K562 (cell line): ENCODE measurements around the gene DLX3. TPM values are rescaled to one million over a fixed set of nuclear protein-coding genes. Genes with fewer than 3 reads are reported as not detected.
A peak's percentile ranks its signal among the peaks of the same experiment; 100 is the strongest.

Experiments
- ATAC-seq: fragments of 200-7000 bp; cut with Tn5 transposase; 3 replicates; pipeline ENCODE4 v1.9.1; 2020; ENCODE audit warnings: moderate library complexity
- BruUV-seq: library from RNA; stranded (reverse); fragments of 400-500 nt; replicated peaks from 2 replicates; lab custom pipeline; 2021; lab: Mats Ljungman, UMichigan
- CTCF ChIA-PET: fragments of 300-600 bp; formaldehyde crosslinking; extraction: SDS; loops from one replicate; lab custom pipeline; 2021; ENCODE audit warnings: low intra/inter-chr PET ratio; lab: Yijun Ruan, JAX
- POLR2A ChIA-PET: fragments of 300-600, 350-650 bp; sonication (Branson Sonifier 250); formaldehyde crosslinking; extraction: SDS; loops from one replicate; lab custom pipeline; 2021; ENCODE audit warnings: antibody characterized with exemption, inconsistent platforms; lab: Yijun Ruan, JAX
- DNase-seq, 4 experiments: peaks; one replicate each; pipeline versions ENCODE4 v3.0.0 to v3.0.0-alpha.2; 2011 to 2018; ENCODE audit warnings: low spot score in 3 of 4, mixed read lengths in 3 of 4; ENCODE audit errors: extremely low read depth in 1 of 4
- FAIRE-seq: peaks from 2 replicates; lab custom pipeline; 2011; peaks lifted over from hg19 to GRCh38; lab: Jason Lieb, UNC
- H2AFZ ChIP-seq: 2 replicates; pipeline ENCODE4 v1.6.0; 2011; ENCODE audit warnings: low read depth, low read length, control low read depth, inconsistent platforms
- H3K27ac ChIP-seq: fragments of 200-600 bp; 3 replicates; pipeline ENCODE4 v1.8.0; 2011; ENCODE audit warnings: low read depth, mild to moderate bottlenecking, control low read depth, inconsistent platforms, low read length, moderate library complexity, mixed read lengths; ENCODE audit errors: extremely low read depth
- H3K27me3 ChIP-seq, 2 experiments: fragments of 300-600 bp in 1 of 2; 2 replicates in 1 of 2; 3 replicates in 1 of 2; pipeline versions ENCODE4 v1.6.0 to v1.8.0; 2011; ENCODE audit warnings: inconsistent platforms in 2 of 2, low read length in 2 of 2, mild to moderate bottlenecking in 1 of 2, mixed read lengths in 1 of 2, moderate library complexity in 1 of 2; ENCODE audit not compliant: control insufficient read depth in 2 of 2, insufficient read depth in 2 of 2
- H3K36me3 ChIP-seq: fragments of 300-600 bp; 3 replicates; pipeline ENCODE4 v1.8.0; 2011; ENCODE audit warnings: mild to moderate bottlenecking, low read length, inconsistent platforms; ENCODE audit not compliant: control insufficient read depth, insufficient read depth
- H3K4me1 ChIP-seq, 2 experiments: fragments of 200-600 bp in 1 of 2; replicated peaks in 1 of 2; 2 replicates in 1 of 2; 3 replicates in 1 of 2; pipeline versions ENCODE4 v1.5.1 to v1.8.0; 2011; ENCODE audit warnings: inconsistent platforms in 2 of 2, low read length in 2 of 2, mild to moderate bottlenecking in 1 of 2, mixed read lengths in 1 of 2, moderate library complexity in 1 of 2; ENCODE audit not compliant: control insufficient read depth in 2 of 2, insufficient read depth in 2 of 2
- H3K4me2 ChIP-seq: 2 replicates; pipeline ENCODE4 v1.6.1; 2011; ENCODE audit warnings: low read length, control low read depth, inconsistent platforms, mixed read lengths; ENCODE audit not compliant: insufficient read depth
- H3K4me3 ChIP-seq: fragments of 200-600 bp; sonication (generic), shearing (Covaris generic); 2 replicates; pipeline ENCODE4 v1.5.1; 2016; ENCODE audit warnings: control low read depth, inconsistent platforms
- H3K79me2 ChIP-seq: fragments of 200-600 bp; 3 replicates; pipeline ENCODE4 v1.8.0; 2011; ENCODE audit warnings: low read length, inconsistent platforms; ENCODE audit not compliant: control insufficient read depth, insufficient read depth
- H3K9ac ChIP-seq, 2 experiments: 2 replicates each; pipeline versions ENCODE4 v1.6.0 to v1.6.1; 2011; ENCODE audit warnings: low read depth in 2 of 2, low read length in 2 of 2, control low read depth in 1 of 2, inconsistent platforms in 1 of 2, mild to moderate bottlenecking in 1 of 2, mixed read lengths in 1 of 2; ENCODE audit not compliant: insufficient read depth in 1 of 2
- H3K9me1 ChIP-seq: one replicate; pipeline ENCODE4 v1.6.0; 2011; ENCODE audit warnings: inconsistent platforms, mild to moderate bottlenecking, low read length, moderate library complexity; ENCODE audit not compliant: control insufficient read depth, insufficient read depth
- H3K9me3 ChIP-seq: replicated peaks from 2 replicates; pipeline ENCODE4 v1.5.1; 2011; ENCODE audit warnings: low read depth, low read length, inconsistent platforms; ENCODE audit not compliant: control insufficient read depth, insufficient read depth
- H4K20me1 ChIP-seq: replicated peaks from 2 replicates; pipeline ENCODE4 v1.6.1; 2011; ENCODE audit warnings: low read length, inconsistent platforms, mixed read lengths; ENCODE audit not compliant: control insufficient read depth, insufficient read depth
- EGR1 ChIP-seq: fragments of 450-650 bp; conservative IDR thresholded peaks from 2 replicates; pipeline ENCODE4 v1.6.1; 2017; ENCODE audit warnings: mild to moderate bottlenecking
- ELK3 ChIP-seq: fragments of 450-650 bp; formaldehyde crosslinking; IDR thresholded peaks from 2 replicates; pipeline ENCODE4 v1.4.0; 2020; ENCODE audit warnings: mild to moderate bottlenecking
- ETV5 ChIP-seq: sonication (generic); formaldehyde crosslinking; IDR thresholded peaks from 2 replicates; pipeline ENCODE4 v1.4.0; 2020; ENCODE audit warnings: low read depth, mild to moderate bottlenecking, missing genetic modification reagents
- SP1 ChIP-seq: sonication (generic); formaldehyde crosslinking; IDR thresholded peaks from 2 replicates; pipeline ENCODE4 v1.8.1; 2022; ENCODE audit warnings: mild to moderate bottlenecking, missing genetic modification reagents
- ZBTB2 ChIP-seq: fragments of 450-650 bp; IDR thresholded peaks from 2 replicates; pipeline ENCODE4 v1.6.1; 2016; ENCODE audit warnings: antibody characterized with exemption
- ZFP36 ChIP-seq: fragments of 150-350 bp; IDR thresholded peaks from 2 replicates; pipeline ENCODE4 v1.6.1; 2018; ENCODE audit warnings: low read length, low read depth; ENCODE audit not compliant: partially characterized antibody
- ZNF436 ChIP-seq: fragments of 250-450, 450-650 bp; sonication (Bioruptor Pico); formaldehyde crosslinking; IDR thresholded peaks from 2 replicates; pipeline ENCODE4 v1.7.0; 2020; ENCODE audit warnings: mild to moderate bottlenecking
- WGBS: fragments of 100-300 bp; shearing (Covaris generic); methylation state at CpG from one replicate; pipeline ENCODE4 v1.1.6; 2016; ENCODE audit warnings: low coverage, mixed read lengths; ENCODE audit not compliant: insufficient coverage; ENCODE audit errors: missing lambda C conversion rate; 5-methylcytosine and 5-hydroxymethylcytosine counted together
- in situ Hi-C: fragments of 300-500 bp; cut with MboI; formaldehyde crosslinking; loops from 4 replicates; pipeline ENCODE4 v1.15.0; 2018; ENCODE audit warnings: inconsistent platforms, mixed read lengths
- intact Hi-C: fragments of 100-400 bp; cut with micrococcal nuclease; formaldehyde crosslinking; loops from 2 replicates; pipeline ENCODE4 v1.14.2; 2022
- polyA plus RNA-seq, 8 experiments: library from polyadenylated mRNA; depleted of rRNA in 4 of 8; stranded (reverse) in 5 of 8; unstranded in 3 of 8; fragments of >200 nt; fragmentation: Nextera tagmentation in 2 of 8; fragmentation: Illumina TruSeq in 1 of 8; extraction: Ambion mirVana in 2 of 8; extraction: Trizol in 1 of 8; gene quantifications; 2 replicates each; pipeline versions ENCODE4 v1.2.1 to v1.2.3, GENCODE V29; 2011 to 2014; ENCODE audit warnings: inconsistent platforms in 1 of 8, missing spikeins in 1 of 8
- total RNA-seq, 7 experiments: library from RNA; depleted of rRNA in 6 of 7; stranded (reverse); fragments of >200 nt in 6 of 7; fragmentation: Illumina TruSeq in 2 of 7; extraction: Trizol in 2 of 7; gene quantifications; 2 replicates each; pipeline versions ENCODE4 v1.2.1 to v1.2.3, GENCODE V29; 2011 to 2021; ENCODE audit warnings: low replicate concordance in 1 of 7

The DLX3 gene
- total and polyA plus RNA-seq, 9 of the 15 experiments (the other 6 are each of a cell fraction or from before 2014, with no cell fraction given): not detected

- Histone ChIP-seq H3K4me3 (no peak overlapping the region), H3K79me2 (no peaks in the 10 kb centered on the region), H3K36me3 (no peaks in the 10 kb centered on the region), H3K9me3 (no peaks in the 10 kb centered on the region), H3K27ac (no peak overlapping the region), H3K4me1 (no peaks in the 10 kb centered on the region), H3K27me3 (peaks cover 4 to 38% of the 10 kb centered on the region in 2 experiments; a peak in 3 of 5 replicates), H4K20me1 (no peaks in the 10 kb centered on the region; the same call in 1 of the 2 replicates), H3K4me2 (no peak overlapping the region), H3K9me1 (no peaks in the 10 kb centered on the region), H3K9ac (no peak overlapping the region), H2AFZ (no peak overlapping the region)
- BruUV-seq: no TSS peak
- TF ChIP-seq SP1 (CRISPR knock-in tag): no peak
- no peak for TF ChIP-seq ELK3
- TF ChIP-seq ZFP36: peak; percentile 42
- no peak for TF ChIP-seq ZBTB2
- no peak for TF ChIP-seq ETV5 (CRISPR knock-in tag)
- no peak for TF ChIP-seq EGR1
- TF ChIP-seq ZNF436: no peak
- no peak for ATAC-seq
- in situ Hi-C loops: no loop called here
- ChIA-PET POLR2A (interaction anchor here (0.6 kb wide), 2 partner anchors 62 to 96 kb away, joined by 3 read pairs; no protein-coding TSS in a partner anchor), CTCF (interaction anchor here (0.7 kb wide), 1 partner anchor 52 kb away, joined by 3 read pairs; no protein-coding TSS in a partner anchor)
- no peak for FAIRE-seq
- WGBS: 8% methylated on average over 1 of the region's 1 CpG
- intact Hi-C loops: no loop called here
- DNase-seq: peak in 1 of 4 experiments; percentile 3
Observed at GRCh38 chr17:50035945-50036344, 40.9 kb upstream of the DLX3 start.
